ENCODE data around the gene ADAMTS10. TPM values are rescaled to one million over a fixed set of nuclear protein-coding genes. Genes with fewer than 3 reads are reported as not detected.
A peak's percentile ranks its signal among the peaks of the same experiment; 100 is the strongest.

The ADAMTS10 gene
- total and polyA plus RNA-seq, 11 donors, result 4.3 to 14.7 (median 7.4) TPM

- Histone ChIP-seq H3K27me3 (peaks cover 0 to 19% (median 0%) of the 10 kb centered on the region in 9 donors), H3K36me3 (no peaks in the 10 kb centered on the region), H3K27ac (no peak overlapping the region), H3K4me1 (peaks cover 0 to 37% (median 0%) of the 10 kb centered on the region in 12 donors), H3K9me3 (peaks cover 0 to 14% (median 0%) of the 10 kb centered on the region in 12 donors), H3K4me3 (no peak overlapping the region)
- 65 to 75% (median 67%) methylated on average over 7 of the region's 7 CpGs for WGBS, 4 donors
- DNase-seq, result no peak
- intact Hi-C loops (cut with DNase I), result loop anchor here in 4 of 10 donors (2.0 to 10.0 kb wide), 3 partner anchors 59 to 63 kb away; no protein-coding TSS in a partner anchor
- no peak for ATAC-seq
- TF ChIP-seq POLR2A (IDR thresholded peaks at IDR 0.05) (no peak), CTCF (IDR thresholded peaks at IDR 0.05) (no peak)
Measured at GRCh38 chr19:8643860-8644653, 33.5 kb upstream of the ADAMTS10 start.

- DNase-seq (no peak), ATAC-seq (no peak)
- intact Hi-C loops (cut with DNase I), result loop anchor here in 3 of 10 donors (5.0 to 10.0 kb wide), 2 partner anchors 58 to 60 kb away; no protein-coding TSS in a partner anchor
- Histone ChIP-seq H3K4me3 (no peak overlapping the region), H3K9me3 (peaks cover 0 to 14% (median 0%) of the 10 kb centered on the region in 12 donors), H3K4me1 (peaks cover 0 to 51% (median 0%) of the 10 kb centered on the region in 12 donors), H3K36me3 (no peaks in the 10 kb centered on the region), H3K27ac (no peak overlapping the region), H3K27me3 (peaks cover 0 to 19% (median 0%) of the 10 kb centered on the region in 9 donors)
- TF ChIP-seq POLR2A (IDR thresholded peaks at IDR 0.05) (no peak), CTCF (IDR thresholded peaks at IDR 0.05) (no peak)
- WGBS, 4 donors, result 68 to 79% (median 73%) methylated on average over 5 of the region's 5 CpGs
Measured at GRCh38 chr19:8642561-8642960, 32.0 kb upstream of the ADAMTS10 start.

- H3K27me3 ChIP-seq, result peaks cover 0 to 19% (median 0%) of the 10 kb centered on the region in 9 donors
- no peak for ATAC-seq
- no peak for DNase-seq
- peaks cover 0 to 14% (median 0%) of the 10 kb centered on the region in 12 donors for H3K9me3 ChIP-seq
- peaks cover 0 to 50% (median 0%) of the 10 kb centered on the region in 12 donors for H3K4me1 ChIP-seq
- no peak overlapping the region for H3K27ac ChIP-seq
- intact Hi-C loops (cut with DNase I), result loop anchor here in 3 of 10 donors (5.0 to 10.0 kb wide), 2 partner anchors 57 to 60 kb away; no protein-coding TSS in a partner anchor
- H3K4me3 ChIP-seq, result no peak overlapping the region
- H3K36me3 ChIP-seq, result no peaks in the 10 kb centered on the region
- TF ChIP-seq CTCF (IDR thresholded peaks at IDR 0.05) (peak; percentile 25 to 59 (median 45)), POLR2A (IDR thresholded peaks at IDR 0.05) (no peak)
- WGBS, 4 donors, result 50 to 53% (median 51%) methylated on average over 4 of the region's 4 CpGs
Measured at GRCh38 chr19:8641908-8642547, 31.5 kb upstream of the ADAMTS10 start.

All from heart left ventricle (tissue), 16 donors.